Tibial artery (tissue), 4 donors: ENCODE measurements around the gene PPP1CC.
"Not testable (repeated sequence)": the region's sequence is repeated elsewhere in the genome, so short reads cannot be mapped to it uniquely, and the experiment has no call there.

ENCODE experiments used
- DNase-seq, 2 donors: peaks; one replicate each; pipeline ENCODE4 v3.0.0-alpha.2; 2019
- H3K27ac ChIP-seq, 2 donors: fragments of 200-600 bp; sonication (generic) in 1 of 2; 1 replicate in 1 of 2; 2 replicates in 1 of 2; pipeline ENCODE4 v1.5.1; 2018 to 2019; ENCODE audit warnings: mild to moderate bottlenecking in 1 of 2
- H3K27me3 ChIP-seq, 2 donors: fragments of 200-600 bp; sonication (generic) in 1 of 2; one replicate each; pipeline versions ENCODE4 v1.5.1 to v1.6.0; 2016 to 2019
- H3K36me3 ChIP-seq, 3 donors: fragments of 200-600 bp; sonication (generic) in 2 of 3; one replicate each; pipeline ENCODE4 v1.5.1; 2016 to 2019; ENCODE audit warnings: mild to moderate bottlenecking in 2 of 3
- H3K4me1 ChIP-seq, 4 donors: fragments of 200-600 bp; sonication (generic) in 2 of 4; 1 replicate in 3 of 4; 2 replicates in 1 of 4; pipeline ENCODE4 v1.5.1; 2016 to 2019
- H3K4me3 ChIP-seq, 2 donors: fragments of 200-600 bp; sonication (generic) in 1 of 2; 1 replicate in 1 of 2; 2 replicates in 1 of 2; pipeline ENCODE4 v1.5.1; 2018 to 2019; ENCODE audit warnings: mild to moderate bottlenecking in 2 of 2
- H3K9me3 ChIP-seq, 3 donors: fragments of 200-600 bp; sonication (generic) in 1 of 3; one replicate each; pipeline ENCODE4 v1.5.1; 2016 to 2019
- CTCF ChIP-seq, 2 experiments: fragments of 200-600 bp in 1 of 2; fragments of 450-650 bp in 1 of 2; IDR thresholded peaks; one replicate each; pipeline ENCODE4 v1.5.1; 2017 to 2019; ENCODE audit warnings: antibody characterized with exemption in 2 of 2, mild to moderate bottlenecking in 1 of 2, moderate library complexity in 1 of 2
- intact Hi-C: fragments of 100-400 bp; cut with DNase I; formaldehyde crosslinking; loops from one replicate; pipeline ENCODE4 v1.15.0; 2023; ENCODE audit warnings: low total_unique reads

Gene PPP1CC

GRCh38 chr12:110731479-110731878 lies 11.2 kb downstream of the PPP1CC start:
- Histone ChIP-seq H3K4me3 (no peak overlapping the region), H3K9me3 (no peaks in the 10 kb centered on the region), H3K27me3 (no peaks in the 10 kb centered on the region), H3K27ac (no peak overlapping the region), H3K36me3 (peaks cover 24 to 61% (median 42%) of the 10 kb centered on the region in 3 donors), H3K4me1 (peaks cover 0 to 24% (median 16%) of the 10 kb centered on the region in 4 donors)
- intact Hi-C loops = no loop called here
- no peak for TF ChIP-seq CTCF (IDR thresholded peaks at IDR 0.05)
- DNase-seq = no peak

GRCh38 chr12:110728628-110729027 lies 14.1 kb downstream of the PPP1CC start:
- peaks cover 33 to 75% (median 67%) of the 10 kb centered on the region in 3 donors for H3K36me3 ChIP-seq
- no peak for DNase-seq
- no peaks in the 10 kb centered on the region for H3K27me3 ChIP-seq
- TF ChIP-seq CTCF (IDR thresholded peaks at IDR 0.05) = no peak
- H3K4me3 ChIP-seq = no peak overlapping the region
- intact Hi-C loops = no loop called here
- no peak overlapping the region for H3K27ac ChIP-seq
- H3K4me1 ChIP-seq = peaks cover 0 to 13% (median 9%) of the 10 kb centered on the region in 4 donors
- no peaks in the 10 kb centered on the region for H3K9me3 ChIP-seq

GRCh38 chr12:110726708-110727369 lies 15.9 kb downstream of the PPP1CC start:
- Histone ChIP-seq H3K27ac (no peak overlapping the region), H3K36me3 (peaks cover 50 to 93% (median 80%) of the 10 kb centered on the region in 3 donors), H3K27me3 (no peaks in the 10 kb centered on the region), H3K4me1 (no peaks in the 10 kb centered on the region), H3K9me3 (no peaks in the 10 kb centered on the region), H3K4me3 (no peak overlapping the region)
- intact Hi-C loops = no loop called here
- TF ChIP-seq CTCF (IDR thresholded peaks at IDR 0.05) = no peak
- DNase-seq = no peak

GRCh38 chr12:110726028-110726427 lies 16.7 kb downstream of the PPP1CC start:
- Histone ChIP-seq H3K27me3 (no peaks in the 10 kb centered on the region), H3K9me3 (no peaks in the 10 kb centered on the region), H3K27ac (no peak overlapping the region), H3K4me3 (no peak overlapping the region), H3K36me3 (peaks cover 53 to 100% (median 83%) of the 10 kb centered on the region in 3 donors), H3K4me1 (no peaks in the 10 kb centered on the region)
- intact Hi-C loops = no loop called here
- no peak for TF ChIP-seq CTCF (IDR thresholded peaks at IDR 0.05)
- no peak for DNase-seq

- Histone ChIP-seq H3K36me3 (peaks cover 55 to 100% (median 83%) of the 10 kb centered on the region in 3 donors), H3K27me3 (no peaks in the 10 kb centered on the region), H3K4me1 (no peaks in the 10 kb centered on the region), H3K27ac (no peak overlapping the region), H3K9me3 (no peaks in the 10 kb centered on the region), H3K4me3 (no peak overlapping the region)
- intact Hi-C loops = no loop called here
- DNase-seq = no peak
- TF ChIP-seq CTCF (IDR thresholded peaks at IDR 0.05) = no peak
Measured at GRCh38 chr12:110725267-110725666, 17.4 kb downstream of the PPP1CC start.

- H3K4me1 ChIP-seq, intact Hi-C loops, H3K27me3 ChIP-seq, H3K4me3 ChIP-seq, H3K27ac ChIP-seq, DNase-seq, H3K9me3 ChIP-seq: not testable (repeated sequence)
- H3K36me3 ChIP-seq = peaks cover 56 to 100% (median 90%) of the 10 kb centered on the region in 3 donors
Measured at GRCh38 chr12:110722892-110723291, 19.8 kb downstream of the PPP1CC start.
